HCT116 (cell line): ENCODE measurements around the gene KRT6A. TPM values are rescaled to one million over a fixed set of nuclear protein-coding genes. Genes with fewer than 3 reads are reported as not detected.

Source experiments
- ATAC-seq: fragments of 200-7000 bp; cut with Tn5 transposase; 2 replicates; pipeline ENCODE4 v1.9.1; 2020; ENCODE audit warnings: mild to moderate bottlenecking, moderate library complexity
- BruUV-seq: library from RNA; stranded (reverse); fragments of 400-500 nt; replicated peaks from 2 replicates; lab custom pipeline; 2021; lab: Mats Ljungman, UMichigan
- CTCF ChIA-PET: fragments of 300-600 bp; sonication (Branson Sonifier 250); formaldehyde crosslinking; loops from one replicate; lab custom pipeline; 2021; ENCODE audit warnings: antibody characterized with exemption; lab: Charles Lee
- POLR2A ChIA-PET: fragments of 300-600, 350-600 bp; sonication (Branson Sonifier 250); formaldehyde crosslinking; loops from one replicate; lab custom pipeline; 2021; ENCODE audit warnings: antibody characterized with exemption; lab: Charles Lee
- RAD21 ChIA-PET, 2 experiments: fragments of 300-600 bp; sonication (Branson Sonifier 250); formaldehyde crosslinking; loops; one replicate each; lab custom pipeline; 2023; ENCODE audit warnings: low total read pairs in 2 of 2; ENCODE audit not compliant: uncharacterized antibody in 2 of 2, unreplicated experiment in 2 of 2, low non-redundant PET in 1 of 2; lab: Charles Lee
- DNase-seq: peaks from one replicate; pipeline ENCODE4 v3.0.0-alpha.2; 2010; ENCODE audit warnings: low read depth, low spot score
- H2AFZ ChIP-seq: fragments of 200-600 bp; shearing (Covaris generic), sonication (generic); 2 replicates; pipeline ENCODE4 v1.6.1; 2017; ENCODE audit warnings: low read depth, mixed run types, mixed read lengths, antibody characterized with exemption, low read length; ENCODE audit not compliant: poor library complexity, severe bottlenecking
- H3K27ac ChIP-seq: 2 replicates; pipeline ENCODE4 v1.5.1; 2012; ENCODE audit warnings: low read depth, low read length
- H3K27me3 ChIP-seq: fragments of 200-600 bp; sonication (generic); 2 replicates; pipeline ENCODE4 v1.6.1; 2016; ENCODE audit warnings: mixed run types, low read length, mixed read lengths; ENCODE audit not compliant: insufficient read depth
- H3K36me3 ChIP-seq, 2 experiments: fragments of 200-500 bp in 1 of 2; fragments of 200-600 bp in 1 of 2; sonication (Bioruptor generic) in 1 of 2; sonication (generic) in 1 of 2; 2 replicates each; pipeline versions ENCODE4 v1.5.1 to v1.6.1; 2014 to 2016; ENCODE audit warnings: low read length in 2 of 2, inconsistent platforms in 1 of 2, mixed read lengths in 1 of 2, mixed run types in 1 of 2; ENCODE audit not compliant: insufficient read depth in 2 of 2, control insufficient read depth in 1 of 2
- H3K4me1 ChIP-seq, 2 experiments: fragments of 200-600 bp in 1 of 2; sonication (generic) in 1 of 2; 2 replicates each; pipeline versions ENCODE4 v1.5.1 to v1.6.1; 2012 to 2017; ENCODE audit warnings: low read length in 2 of 2, inconsistent platforms in 1 of 2, mild to moderate bottlenecking in 1 of 2, mixed read lengths in 1 of 2, mixed run types in 1 of 2, moderate library complexity in 1 of 2; ENCODE audit not compliant: insufficient read depth in 2 of 2, control insufficient read depth in 1 of 2
- H3K4me2 ChIP-seq: fragments of 200-600 bp; sonication (generic); 2 replicates; pipeline ENCODE4 v1.6.1; 2017; ENCODE audit warnings: mixed run types, low read length, mixed read lengths
- H3K4me3 ChIP-seq, 2 experiments: fragments of 200-600 bp in 1 of 2; sonication (generic) in 1 of 2; replicated peaks in 1 of 2; 2 replicates each; pipeline ENCODE4 v1.5.1; 2011 to 2016; ENCODE audit warnings: low read length in 2 of 2, control low read depth in 1 of 2, low read depth in 1 of 2, mild to moderate bottlenecking in 1 of 2, mixed read lengths in 1 of 2, mixed run types in 1 of 2
- H3K79me2 ChIP-seq: fragments of 200-600 bp; sonication (generic); 2 replicates; pipeline ENCODE4 v1.6.1; 2017; ENCODE audit warnings: mild to moderate bottlenecking, mixed run types, low read length, moderate library complexity, mixed read lengths; ENCODE audit not compliant: insufficient read depth
- H3K9ac ChIP-seq: fragments of 200-600 bp; sonication (generic); 2 replicates; pipeline ENCODE4 v1.6.1; 2016; ENCODE audit warnings: low read length, mixed read lengths
- H3K9me2 ChIP-seq: fragments of 200-600 bp; sonication (generic), shearing (Covaris generic); 2 replicates; pipeline ENCODE4 v1.6.1; 2017; ENCODE audit warnings: mixed run types, mild to moderate bottlenecking, moderate library complexity; ENCODE audit not compliant: insufficient read depth
- H3K9me3 ChIP-seq, 2 experiments: fragments of 200-500 bp in 1 of 2; fragments of 200-600 bp in 1 of 2; sonication (Bioruptor generic) in 1 of 2; sonication (generic) in 1 of 2; 2 replicates each; pipeline ENCODE4 v1.6.1; 2014 to 2017; ENCODE audit warnings: low read length in 2 of 2, mixed read lengths in 2 of 2, inconsistent platforms in 1 of 2, low read depth in 1 of 2, mild to moderate bottlenecking in 1 of 2, mixed run types in 1 of 2, moderate library complexity in 1 of 2; ENCODE audit not compliant: control insufficient read depth in 1 of 2, insufficient read depth in 1 of 2
- H4K20me1 ChIP-seq: fragments of 200-600 bp; sonication (generic), shearing (Covaris generic); 2 replicates; pipeline ENCODE4 v1.6.1; 2017; ENCODE audit warnings: mixed run types, mild to moderate bottlenecking, moderate library complexity; ENCODE audit not compliant: insufficient read depth
- ATF3 ChIP-seq: IDR thresholded peaks from 2 replicates; pipeline ENCODE4 v1.6.1; 2012
- CBX3 ChIP-seq: IDR thresholded peaks from 2 replicates; pipeline ENCODE4 v1.6.1; 2012; ENCODE audit warnings: low read depth
- CTCF ChIP-seq, 3 experiments: fragments of 200-600 bp in 1 of 3; sonication (generic) in 1 of 3; IDR thresholded peaks in 2 of 3; conservative IDR thresholded peaks in 1 of 3; 2 replicates each; pipeline ENCODE4 v1.5.1; 2012 to 2017; ENCODE audit warnings: low read depth in 2 of 3, low read length in 2 of 3, antibody characterized with exemption in 1 of 3, borderline replicate concordance in 1 of 3, control low read depth in 1 of 3, mild to moderate bottlenecking in 1 of 3, mixed read lengths in 1 of 3, mixed run types in 1 of 3, moderate library complexity in 1 of 3; ENCODE audit not compliant: insufficient read depth in 1 of 3
- EGR1 ChIP-seq: IDR thresholded peaks from 2 replicates; pipeline ENCODE4 v1.6.1; 2012; ENCODE audit warnings: low read depth
- EZH2 ChIP-seq: fragments of 200-600 bp; sonication (generic); IDR thresholded peaks from 2 replicates; pipeline ENCODE4 v1.6.1; 2017; ENCODE audit warnings: antibody characterized with exemption, mixed run types
- SIN3A ChIP-seq: IDR thresholded peaks from 2 replicates; pipeline ENCODE4 v1.6.1; 2012; ENCODE audit warnings: low read depth
- SP1 ChIP-seq: IDR thresholded peaks from 2 replicates; pipeline ENCODE4 v1.6.1; 2012; ENCODE audit warnings: low read depth
- SRF ChIP-seq: IDR thresholded peaks from 2 replicates; pipeline ENCODE4 v1.6.1; 2012; ENCODE audit warnings: low read depth
- ZBTB33 ChIP-seq: IDR thresholded peaks from 2 replicates; pipeline ENCODE4 v1.6.1; 2011; ENCODE audit warnings: mild to moderate bottlenecking, low read length, moderate library complexity; ENCODE audit not compliant: insufficient replicate concordance; ENCODE audit errors: extremely low read depth
- ZFX ChIP-seq: fragments of 450-650 bp; IDR thresholded peaks from 2 replicates; pipeline ENCODE4 v1.6.1; 2017
- ZNF274 ChIP-seq: fragments of 200-500 bp; sonication (Bioruptor generic); IDR thresholded peaks from 2 replicates; pipeline ENCODE4 v1.6.1; 2014; ENCODE audit warnings: mild to moderate bottlenecking, low read depth, low read length, inconsistent platforms
- intact Hi-C: fragments of 100-400 bp; cut with micrococcal nuclease; formaldehyde crosslinking; loops from 2 replicates; pipeline ENCODE4 v1.10.0; 2022
- total RNA-seq: library from RNA; stranded (reverse); gene quantifications from one replicate; pipeline ENCODE4 v1.2.1, GENCODE V29; 2021; ENCODE audit not compliant: unreplicated experiment

Gene KRT6A
- total RNA-seq, 1 experiment from 2014 or later = 0.66 TPM

- TF ChIP-seq ZBTB33 (no peak), ZFX (no peak), SRF (no peak), CBX3 (no peak), ATF3 (no peak), EGR1 (no peak)
These were observed 46.6 kb downstream of the KRT6A start (continued) for GRCh38 chr12:52446367-52447045.

GRCh38 chr12:52445876-52446275, 47.2 kb downstream of the KRT6A start:
- H4K20me1 ChIP-seq = no peaks in the 10 kb centered on the region
- ATAC-seq = no peak
- DNase-seq = no peak
- H3K4me2 ChIP-seq = no peak overlapping the region
- no peak overlapping the region for H2AFZ ChIP-seq
- ChIA-PET POLR2A (no interaction called here), CTCF (no interaction called here)
- no TSS peak for BruUV-seq
- H3K79me2 ChIP-seq = no peaks in the 10 kb centered on the region
- H3K9me3 ChIP-seq = no peaks in the 10 kb centered on the region
- H3K27ac ChIP-seq = no peak overlapping the region
- H3K4me1 ChIP-seq = peaks cover 22 to 37% of the 10 kb centered on the region in 2 experiments
- no peak overlapping the region for H3K9ac ChIP-seq
- no peaks in the 10 kb centered on the region for H3K27me3 ChIP-seq
- TF ChIP-seq EGR1 (no peak), ZFX (no peak), CTCF (IDR thresholded peaks at IDR 0.05 in 2 of 3, conservative IDR thresholded peaks at IDR 0.05 in 1 of 3; ENCODE audit: borderline replicate concordance in 1 of 3, insufficient read depth in 1 of 3, low read depth in 2 of 3, low read length in 2 of 3) (no peak), EZH2 (no peak), ATF3 (no peak), SP1 (no peak), ZBTB33 (no peak), ZNF274 (no peak), SIN3A (no peak)
- TF ChIP-seq, all 23 proteins: peak for 0
- intact Hi-C loops = no loop called here
- Histone ChIP-seq H3K4me3 (no peak overlapping the region), H3K9me2 (no peaks in the 10 kb centered on the region), H3K36me3 (no peaks in the 10 kb centered on the region)
- RAD21 ChIA-PET = no interaction called here
